ENCODE results near the gene RNF152.

DNA sequence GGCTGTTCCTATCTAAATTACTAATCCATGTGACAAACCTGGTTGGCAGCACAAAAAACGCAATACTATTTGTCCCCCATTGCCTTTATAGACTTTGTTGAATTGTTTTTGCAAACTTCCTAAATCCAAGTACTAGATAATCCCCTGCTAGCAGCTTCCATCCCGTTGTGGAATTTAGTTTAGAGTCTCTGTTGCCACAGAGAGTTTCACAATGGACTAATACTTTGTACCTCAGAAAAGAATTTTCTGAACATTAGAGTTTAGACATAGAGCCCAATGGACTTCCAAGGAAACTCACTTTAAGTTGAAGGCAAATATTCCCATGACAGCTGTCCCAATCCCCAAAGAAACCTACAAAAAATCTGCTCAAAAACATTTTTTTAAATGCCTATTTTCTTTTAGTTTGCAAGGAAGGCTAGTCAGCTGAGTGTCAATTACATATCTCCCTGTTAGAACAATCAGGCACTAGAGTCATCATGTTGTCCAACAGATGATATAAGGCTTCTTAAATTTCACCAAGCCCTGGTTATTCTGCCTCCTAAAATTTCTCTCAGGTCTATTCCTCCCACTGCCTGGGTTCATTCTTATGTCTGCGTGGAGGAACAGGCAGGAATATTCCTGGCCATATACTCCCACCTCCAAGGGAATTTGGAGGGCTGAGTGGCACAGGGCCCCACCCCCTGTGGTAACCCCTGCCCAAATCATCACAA, 27.2 kb downstream of the RNF152 start:
- TF ChIP-seq POLR2AphosphoS5 (IDR thresholded peaks at IDR 0.05) (no peak), EZH2 (IDR thresholded peaks at IDR 0.05; ENCODE audit: borderline replicate concordance, insufficient read depth, low read length, poor library complexity, severe bottlenecking) (no peak), SMC3 (conservative IDR thresholded peaks at IDR 0.05; ENCODE audit: poor library complexity) (no peak), RAD21 (conservative IDR thresholded peaks at IDR 0.05) (no peak), MXI1 (conservative IDR thresholded peaks at IDR 0.05; ENCODE audit: poor library complexity, severe bottlenecking) (no peak)
- TF ChIP-seq, protein P1, sequence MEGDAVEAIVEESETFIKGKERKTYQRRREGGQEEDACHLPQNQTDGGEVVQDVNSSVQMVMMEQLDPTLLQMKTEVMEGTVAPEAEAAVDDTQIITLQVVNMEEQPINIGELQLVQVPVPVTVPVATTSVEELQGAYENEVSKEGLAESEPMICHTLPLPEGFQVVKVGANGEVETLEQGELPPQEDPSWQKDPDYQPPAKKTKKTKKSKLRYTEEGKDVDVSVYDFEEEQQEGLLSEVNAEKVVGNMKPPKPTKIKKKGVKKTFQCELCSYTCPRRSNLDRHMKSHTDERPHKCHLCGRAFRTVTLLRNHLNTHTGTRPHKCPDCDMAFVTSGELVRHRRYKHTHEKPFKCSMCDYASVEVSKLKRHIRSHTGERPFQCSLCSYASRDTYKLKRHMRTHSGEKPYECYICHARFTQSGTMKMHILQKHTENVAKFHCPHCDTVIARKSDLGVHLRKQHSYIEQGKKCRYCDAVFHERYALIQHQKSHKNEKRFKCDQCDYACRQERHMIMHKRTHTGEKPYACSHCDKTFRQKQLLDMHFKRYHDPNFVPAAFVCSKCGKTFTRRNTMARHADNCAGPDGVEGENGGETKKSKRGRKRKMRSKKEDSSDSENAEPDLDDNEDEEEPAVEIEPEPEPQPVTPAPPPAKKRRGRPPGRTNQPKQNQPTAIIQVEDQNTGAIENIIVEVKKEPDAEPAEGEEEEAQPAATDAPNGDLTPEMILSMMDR (IDR thresholded peaks at IDR 0.05; ENCODE audit: poor library complexity, severe bottlenecking): no peak
- TF ChIP-seq, protein P2, sequence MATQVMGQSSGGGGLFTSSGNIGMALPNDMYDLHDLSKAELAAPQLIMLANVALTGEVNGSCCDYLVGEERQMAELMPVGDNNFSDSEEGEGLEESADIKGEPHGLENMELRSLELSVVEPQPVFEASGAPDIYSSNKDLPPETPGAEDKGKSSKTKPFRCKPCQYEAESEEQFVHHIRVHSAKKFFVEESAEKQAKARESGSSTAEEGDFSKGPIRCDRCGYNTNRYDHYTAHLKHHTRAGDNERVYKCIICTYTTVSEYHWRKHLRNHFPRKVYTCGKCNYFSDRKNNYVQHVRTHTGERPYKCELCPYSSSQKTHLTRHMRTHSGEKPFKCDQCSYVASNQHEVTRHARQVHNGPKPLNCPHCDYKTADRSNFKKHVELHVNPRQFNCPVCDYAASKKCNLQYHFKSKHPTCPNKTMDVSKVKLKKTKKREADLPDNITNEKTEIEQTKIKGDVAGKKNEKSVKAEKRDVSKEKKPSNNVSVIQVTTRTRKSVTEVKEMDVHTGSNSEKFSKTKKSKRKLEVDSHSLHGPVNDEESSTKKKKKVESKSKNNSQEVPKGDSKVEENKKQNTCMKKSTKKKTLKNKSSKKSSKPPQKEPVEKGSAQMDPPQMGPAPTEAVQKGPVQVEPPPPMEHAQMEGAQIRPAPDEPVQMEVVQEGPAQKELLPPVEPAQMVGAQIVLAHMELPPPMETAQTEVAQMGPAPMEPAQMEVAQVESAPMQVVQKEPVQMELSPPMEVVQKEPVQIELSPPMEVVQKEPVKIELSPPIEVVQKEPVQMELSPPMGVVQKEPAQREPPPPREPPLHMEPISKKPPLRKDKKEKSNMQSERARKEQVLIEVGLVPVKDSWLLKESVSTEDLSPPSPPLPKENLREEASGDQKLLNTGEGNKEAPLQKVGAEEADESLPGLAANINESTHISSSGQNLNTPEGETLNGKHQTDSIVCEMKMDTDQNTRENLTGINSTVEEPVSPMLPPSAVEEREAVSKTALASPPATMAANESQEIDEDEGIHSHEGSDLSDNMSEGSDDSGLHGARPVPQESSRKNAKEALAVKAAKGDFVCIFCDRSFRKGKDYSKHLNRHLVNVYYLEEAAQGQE (IDR thresholded peaks at IDR 0.05; ENCODE audit: borderline replicate concordance): no peak
